Keratinocyte (primary cell): ENCODE results near the gene DIPK1A. TPM values are rescaled to one million over a fixed set of nuclear protein-coding genes. Genes with fewer than 3 reads are reported as not detected.

Source experiments
- DNase-seq: peaks from one replicate; pipeline ENCODE4 v3.0.0-alpha.2; 2011; ENCODE audit warnings: low read depth, missing footprints, low spot score
- FAIRE-seq: peaks from 2 replicates; lab custom pipeline; 2011; peaks lifted over from hg19 to GRCh38; lab: Jason Lieb, UNC
- H2AFZ ChIP-seq: 2 replicates; pipeline ENCODE4 v1.6.0; 2012; ENCODE audit warnings: low read length, control low read depth, inconsistent platforms; ENCODE audit not compliant: control insufficient read depth
- H3K27ac ChIP-seq: 2 replicates; pipeline ENCODE4 v1.5.1; 2011; ENCODE audit warnings: low read length; ENCODE audit not compliant: control insufficient read depth, insufficient read depth
- H3K27me3 ChIP-seq: 3 replicates; pipeline ENCODE4 v1.6.0; 2011; ENCODE audit warnings: low read length; ENCODE audit not compliant: control insufficient read depth, insufficient read depth; ENCODE audit errors: extremely low read depth
- H3K36me3 ChIP-seq, 2 experiments: 2 replicates in 1 of 2; 3 replicates in 1 of 2; pipeline ENCODE4 v1.5.1; 2011; ENCODE audit warnings: low read length in 2 of 2, mild to moderate bottlenecking in 1 of 2; ENCODE audit not compliant: control insufficient read depth in 2 of 2, insufficient read depth in 2 of 2; ENCODE audit errors: extremely low read depth in 1 of 2
- H3K4me1 ChIP-seq: 3 replicates; pipeline ENCODE4 v1.5.1; 2011; ENCODE audit warnings: low read length; ENCODE audit not compliant: control insufficient read depth, insufficient read depth; ENCODE audit errors: extremely low read depth
- H3K4me2 ChIP-seq: 3 replicates; pipeline ENCODE4 v1.6.0; 2011; ENCODE audit warnings: low read depth, low read length; ENCODE audit not compliant: control insufficient read depth, insufficient read depth; ENCODE audit errors: extremely low read depth
- H3K4me3 ChIP-seq, 3 experiments: fragments of 200-600 bp in 1 of 3; sonication (generic) in 1 of 3; 2 replicates in 2 of 3; 3 replicates in 1 of 3; pipeline ENCODE4 v1.5.1; 2011 to 2016; ENCODE audit warnings: low read length in 3 of 3, mild to moderate bottlenecking in 3 of 3, control low read depth in 2 of 3, inconsistent platforms in 1 of 3, low read depth in 1 of 3, mixed read lengths in 1 of 3, mixed run types in 1 of 3, moderate library complexity in 1 of 3; ENCODE audit not compliant: control insufficient read depth in 2 of 3, insufficient read depth in 2 of 3; ENCODE audit errors: extremely low read depth in 1 of 3
- H3K79me2 ChIP-seq: 2 replicates; pipeline ENCODE4 v1.6.0; 2012; ENCODE audit warnings: low read length; ENCODE audit not compliant: control insufficient read depth, insufficient read depth
- H3K9ac ChIP-seq: 3 replicates; pipeline ENCODE4 v1.6.0; 2011; ENCODE audit warnings: low read length; ENCODE audit not compliant: control insufficient read depth, insufficient read depth; ENCODE audit errors: extremely low read depth
- H3K9me1 ChIP-seq: 3 replicates; pipeline ENCODE4 v1.6.0; 2011; ENCODE audit warnings: low read length; ENCODE audit not compliant: control insufficient read depth, insufficient read depth; ENCODE audit errors: extremely low read depth
- H3K9me3 ChIP-seq: 2 replicates; pipeline ENCODE4 v1.5.1; 2012; ENCODE audit warnings: low read depth, low read length; ENCODE audit not compliant: control insufficient read depth
- H4K20me1 ChIP-seq: 3 replicates; pipeline ENCODE4 v1.6.0; 2011; ENCODE audit warnings: low read length; ENCODE audit not compliant: control insufficient read depth, insufficient read depth; ENCODE audit errors: extremely low read depth
- EZH2 ChIP-seq: IDR thresholded peaks from one replicate; pipeline ENCODE4 v1.6.1; 2012; ENCODE audit warnings: inconsistent platforms, mild to moderate bottlenecking, low read length, moderate library complexity
- dilution Hi-C: fragments of 300-500 bp; cut with MboI; formaldehyde crosslinking; loops from one replicate; pipeline ENCODE4 v1.7.0; 2020; ENCODE audit warnings: low sequenced_read_pairs; ENCODE audit not compliant: extremely low pct_ligation_motif_present
- polyA plus RNA-seq, 5 experiments: library from polyadenylated mRNA; depleted of rRNA in 3 of 5; stranded (reverse) in 3 of 5; stranded (forward) in 1 of 5; unstranded in 1 of 5; fragments of >200 nt; gene quantifications; 1 replicate in 1 of 5; 2 replicates in 3 of 5; 3 replicates in 1 of 5; pipeline versions ENCODE4 v1.2.1 to v1.2.3, GENCODE V29; 2011 to 2012; ENCODE audit warnings: missing spikeins in 2 of 5, low read depth in 1 of 5, low replicate concordance in 1 of 5
- TF ChIP-seq, protein P1 (sequence below), 3 experiments: IDR thresholded peaks in 1 of 3; conservative IDR thresholded peaks in 1 of 3; optimal IDR thresholded peaks in 1 of 3; 2 replicates in 2 of 3; 3 replicates in 1 of 3; pipeline versions ENCODE3 to v1.5.1; 2011; ENCODE audit warnings: low read length in 3 of 3, mild to moderate bottlenecking in 3 of 3, moderate library complexity in 2 of 3, control low read depth in 1 of 3, inconsistent platforms in 1 of 3; ENCODE audit not compliant: insufficient read depth in 2 of 3; ENCODE audit errors: extremely low read depth in 1 of 3

Gene DIPK1A
- polyA plus RNA-seq, 1 donor (not counting 4 experiments of a cell fraction or from before 2014, with no cell fraction given), result 22.0 TPM

DNA sequence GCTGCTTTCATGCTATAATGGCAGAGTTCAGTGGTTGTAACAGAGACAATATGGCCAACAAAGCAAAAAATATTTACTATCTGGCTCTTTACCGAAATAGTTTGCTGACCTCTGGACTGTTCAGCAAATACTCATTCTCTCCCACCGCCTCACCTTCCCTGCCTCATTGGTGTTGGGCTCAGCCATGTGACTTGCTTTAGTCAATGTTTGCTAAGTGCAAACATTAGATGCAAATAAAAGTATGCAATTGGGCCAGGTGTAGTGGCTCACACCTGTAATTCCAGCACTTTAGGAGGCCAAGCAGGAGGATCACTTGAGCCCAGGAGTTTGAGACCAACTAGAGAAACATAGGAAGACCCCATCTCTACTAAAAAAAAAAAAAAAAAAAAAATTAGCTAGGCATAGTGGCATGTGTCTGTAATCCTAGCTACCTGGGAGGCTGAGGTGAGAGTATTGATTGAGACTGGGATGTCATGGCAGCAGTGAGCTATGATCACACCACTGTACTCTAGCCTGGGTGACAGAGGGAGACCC is 74.3 kb downstream of the DIPK1A start:
- Histone ChIP-seq H3K4me3 (no peak overlapping the region), H4K20me1 (no peaks in the 10 kb centered on the region), H2AFZ (no peak overlapping the region), H3K79me2 (no peaks in the 10 kb centered on the region), H3K9ac (no peak overlapping the region), H3K27me3 (no peaks in the 10 kb centered on the region), H3K9me1 (no peaks in the 10 kb centered on the region), H3K27ac (no peak overlapping the region), H3K4me2 (no peak overlapping the region), H3K4me1 (peaks cover 9% of the 10 kb centered on the region), H3K36me3 (no peaks in the 10 kb centered on the region), H3K9me3 (peaks cover 1% of the 10 kb centered on the region)
- FAIRE-seq, result no peak
- no peak for DNase-seq
- TF ChIP-seq EZH2, result no peak
- TF ChIP-seq, protein P1, sequence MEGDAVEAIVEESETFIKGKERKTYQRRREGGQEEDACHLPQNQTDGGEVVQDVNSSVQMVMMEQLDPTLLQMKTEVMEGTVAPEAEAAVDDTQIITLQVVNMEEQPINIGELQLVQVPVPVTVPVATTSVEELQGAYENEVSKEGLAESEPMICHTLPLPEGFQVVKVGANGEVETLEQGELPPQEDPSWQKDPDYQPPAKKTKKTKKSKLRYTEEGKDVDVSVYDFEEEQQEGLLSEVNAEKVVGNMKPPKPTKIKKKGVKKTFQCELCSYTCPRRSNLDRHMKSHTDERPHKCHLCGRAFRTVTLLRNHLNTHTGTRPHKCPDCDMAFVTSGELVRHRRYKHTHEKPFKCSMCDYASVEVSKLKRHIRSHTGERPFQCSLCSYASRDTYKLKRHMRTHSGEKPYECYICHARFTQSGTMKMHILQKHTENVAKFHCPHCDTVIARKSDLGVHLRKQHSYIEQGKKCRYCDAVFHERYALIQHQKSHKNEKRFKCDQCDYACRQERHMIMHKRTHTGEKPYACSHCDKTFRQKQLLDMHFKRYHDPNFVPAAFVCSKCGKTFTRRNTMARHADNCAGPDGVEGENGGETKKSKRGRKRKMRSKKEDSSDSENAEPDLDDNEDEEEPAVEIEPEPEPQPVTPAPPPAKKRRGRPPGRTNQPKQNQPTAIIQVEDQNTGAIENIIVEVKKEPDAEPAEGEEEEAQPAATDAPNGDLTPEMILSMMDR (optimal IDR thresholded peaks at IDR 0.05 in 1 of 3, IDR thresholded peaks at IDR 0.05 in 1 of 3, conservative IDR thresholded peaks at IDR 0.05 in 1 of 3; ENCODE audit: extremely low read depth in 1 of 3, insufficient read depth in 2 of 3, low read length in 3 of 3), result no peak
- dilution Hi-C loops, result no loop called here

DNA sequence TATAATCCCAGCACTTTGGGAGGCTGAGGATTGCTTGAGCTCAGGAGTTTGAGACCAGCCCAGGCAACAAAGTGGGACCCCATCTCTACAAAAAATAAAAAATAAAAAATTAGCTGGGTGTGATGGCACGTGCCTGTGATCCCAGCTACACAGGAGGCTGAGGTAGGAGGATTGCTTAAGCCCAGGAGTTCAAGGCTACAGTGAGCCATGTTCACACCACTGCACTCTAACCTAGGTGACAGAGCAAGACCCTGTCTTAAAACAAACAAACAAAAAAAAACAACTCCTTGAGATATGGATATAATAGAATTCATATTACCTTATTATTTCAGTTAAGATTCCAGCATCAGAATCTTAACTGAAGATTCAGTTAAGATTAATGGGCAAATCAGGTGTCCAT is 77.1 kb downstream of the DIPK1A start:
- H3K4me3 ChIP-seq, result no peak overlapping the region
- H3K9me1 ChIP-seq, result no peaks in the 10 kb centered on the region
- no peak overlapping the region for H2AFZ ChIP-seq
- H3K9me3 ChIP-seq, result no peaks in the 10 kb centered on the region
- FAIRE-seq (no peak), DNase-seq (no peak)
- dilution Hi-C loops, result no loop called here
- H3K27ac ChIP-seq, result no peak overlapping the region
- no peaks in the 10 kb centered on the region for H4K20me1 ChIP-seq
- H3K4me2 ChIP-seq, result no peak overlapping the region
- TF ChIP-seq, protein P1 (optimal IDR thresholded peaks at IDR 0.05 in 1 of 3, IDR thresholded peaks at IDR 0.05 in 1 of 3, conservative IDR thresholded peaks at IDR 0.05 in 1 of 3; ENCODE audit: extremely low read depth in 1 of 3, insufficient read depth in 2 of 3, low read length in 3 of 3), result no peak
- no peak for TF ChIP-seq EZH2
- H3K36me3 ChIP-seq, result no peaks in the 10 kb centered on the region
- no peak overlapping the region for H3K9ac ChIP-seq
- peaks cover 9% of the 10 kb centered on the region for H3K4me1 ChIP-seq
- no peaks in the 10 kb centered on the region for H3K79me2 ChIP-seq
- H3K27me3 ChIP-seq, result no peaks in the 10 kb centered on the region
